ENCODE results near the gene FMN1.

DNA sequence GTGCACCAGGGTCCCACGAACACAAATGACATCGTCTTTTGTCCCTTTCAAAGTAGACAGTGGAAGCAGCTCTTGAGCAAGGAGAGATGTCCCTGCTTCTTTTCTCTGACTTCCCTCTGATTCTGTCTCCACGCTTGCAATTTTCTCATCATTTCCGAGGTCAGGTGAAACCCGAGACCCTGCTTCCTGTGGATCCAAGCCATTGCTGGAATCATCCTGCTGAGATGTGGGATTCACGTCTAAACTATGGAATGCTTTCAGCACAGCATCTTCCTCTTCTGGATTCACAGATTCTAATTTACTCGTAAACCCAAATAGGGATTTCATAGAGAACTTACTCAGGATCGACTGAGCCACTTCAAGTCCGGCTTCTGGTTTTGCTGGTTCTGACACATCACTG is 127.1 kb downstream of the FMN1 start:
- no peak for TF ChIP-seq EZH2 (IDR thresholded peaks at IDR 0.05; ENCODE audit: insufficient read depth, poor library complexity, severe bottlenecking)
- no peak for TF ChIP-seq EZH2phosphoT487 (IDR thresholded peaks at IDR 0.05; ENCODE audit: insufficient read depth, low read depth)
